GM21619 (cell line): ENCODE results near the gene ATP6V0E1.
"Not testable (repeated sequence)": the region's sequence is repeated elsewhere in the genome, so short reads cannot be mapped to it uniquely, and the experiment has no call there.

Experiments
- ATAC-seq: cut with Tn5 transposase; IDR thresholded peaks from one replicate; pipeline ENCODE4 v1.9.1; 2021; ENCODE audit not compliant: unreplicated experiment

Gene ATP6V0E1

DNA sequence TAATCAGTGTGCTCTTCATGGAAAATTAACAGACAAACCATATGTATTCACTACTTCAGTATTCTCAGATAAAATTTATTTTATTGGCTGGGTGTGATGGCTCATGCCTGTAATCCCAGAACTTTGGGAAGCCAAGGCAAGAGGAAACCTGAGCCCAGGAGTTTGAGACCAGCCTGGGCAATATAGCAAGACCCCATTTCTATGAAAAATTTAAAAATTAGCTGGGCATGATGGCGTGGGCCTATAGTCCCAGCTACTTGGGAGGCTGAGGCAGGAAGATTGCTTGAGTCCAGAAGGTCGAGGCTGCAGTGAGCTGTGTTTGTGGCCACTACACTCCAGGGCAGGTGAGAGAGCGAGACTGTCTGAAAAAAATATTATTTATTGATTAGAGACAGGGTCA lies 49.2 kb downstream of the ATP6V0E1 start:
- ATAC-seq = no peak

DNA sequence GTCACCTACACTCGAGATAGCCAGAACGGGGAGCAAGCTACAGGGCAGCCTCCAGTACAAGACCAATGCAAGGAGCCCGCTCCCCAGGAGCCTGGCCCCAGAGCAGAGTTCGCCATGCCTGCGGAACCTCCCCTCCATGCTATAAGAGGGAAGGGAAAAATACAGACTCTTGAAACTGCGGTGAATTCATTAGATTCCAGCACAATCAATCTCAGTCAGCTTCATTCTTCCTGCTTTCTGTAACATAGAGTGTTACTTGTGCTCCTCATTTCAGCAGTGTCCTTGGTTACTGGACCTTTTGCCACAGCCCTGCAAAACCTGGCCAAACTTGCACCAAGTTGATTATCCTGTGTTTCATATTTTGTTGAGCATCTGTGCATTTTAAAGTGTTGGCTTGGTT lies 50.4 kb downstream of the ATP6V0E1 start:
- ATAC-seq = no peak

DNA sequence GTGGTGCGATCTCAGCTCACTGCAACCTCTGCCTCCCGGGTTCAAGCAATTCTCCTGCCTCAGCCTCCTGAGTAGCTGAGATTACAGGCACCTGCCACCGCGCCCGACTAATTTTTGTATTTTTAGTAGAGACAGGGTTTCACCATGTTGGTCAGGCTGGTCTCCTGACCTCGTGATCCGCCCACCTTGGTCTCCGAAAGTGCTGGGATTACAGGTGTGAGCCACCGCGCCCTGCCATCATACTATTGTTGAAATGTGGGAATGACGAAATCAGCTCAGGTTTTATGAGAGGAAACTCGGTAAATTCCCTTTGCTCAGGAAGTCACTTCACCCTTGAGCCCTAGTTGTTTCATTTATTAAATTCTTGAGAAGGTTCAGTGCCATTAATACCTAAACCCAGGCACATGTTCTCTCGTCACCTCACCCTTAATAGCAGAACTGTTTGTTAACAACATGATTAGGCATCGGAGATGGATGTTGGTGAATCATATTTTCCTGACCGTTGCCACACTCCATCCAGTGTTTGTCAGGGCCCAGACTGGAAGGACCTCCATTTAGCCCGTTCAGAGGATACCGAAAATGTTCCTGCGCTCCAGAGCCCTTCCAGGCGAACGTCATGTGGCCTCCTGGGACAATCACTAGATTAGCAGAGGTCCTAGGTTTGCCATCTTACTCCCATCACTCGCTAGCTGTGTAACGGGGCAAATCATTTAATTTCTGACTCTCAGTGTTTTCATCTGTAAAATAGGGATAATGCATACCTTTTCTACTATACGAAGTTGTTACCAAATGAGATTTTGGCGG lies 52.5 kb downstream of the ATP6V0E1 start:
- peak; percentile 62 for ATAC-seq

DNA sequence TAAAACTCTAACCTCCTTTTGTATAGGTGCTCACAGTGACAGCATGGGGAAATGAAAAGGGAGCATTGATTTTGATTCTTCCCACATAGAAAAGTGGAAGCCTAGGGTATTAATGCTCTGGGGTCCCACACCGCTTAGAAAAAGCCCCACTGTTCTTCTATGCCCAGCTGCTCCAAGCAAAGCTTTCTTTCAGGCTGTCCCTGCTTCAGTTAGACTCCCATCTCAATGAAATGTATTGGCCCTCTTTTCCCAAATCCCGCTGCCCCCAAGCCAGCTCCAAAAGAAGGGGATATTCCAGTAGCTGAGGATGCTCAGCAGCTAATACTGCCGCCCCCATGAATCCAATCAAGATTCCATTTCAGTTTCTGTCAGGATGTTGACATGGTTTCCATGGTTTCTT lies 55.6 kb downstream of the ATP6V0E1 start:
- no peak for ATAC-seq

DNA sequence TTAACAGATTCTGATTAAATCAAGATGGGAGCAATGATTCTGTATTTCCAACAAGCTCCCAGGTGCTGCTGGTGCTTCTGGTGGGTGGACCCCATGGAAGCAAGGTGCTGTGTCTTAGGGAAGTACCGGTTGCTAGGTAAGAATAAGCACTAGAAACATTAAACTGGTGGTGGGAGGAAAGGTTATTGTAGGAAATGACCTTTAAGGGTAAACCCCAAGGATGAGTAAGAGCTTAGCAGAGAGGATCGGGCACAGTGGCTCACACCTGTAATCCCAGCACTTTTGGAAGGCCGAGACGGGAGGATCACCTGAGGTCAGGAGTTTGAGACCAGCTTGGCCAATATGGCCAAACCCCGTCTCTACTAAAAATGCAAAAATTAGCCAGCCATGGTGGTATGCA lies 56.4 kb downstream of the ATP6V0E1 start:
- no peak for ATAC-seq

DNA sequence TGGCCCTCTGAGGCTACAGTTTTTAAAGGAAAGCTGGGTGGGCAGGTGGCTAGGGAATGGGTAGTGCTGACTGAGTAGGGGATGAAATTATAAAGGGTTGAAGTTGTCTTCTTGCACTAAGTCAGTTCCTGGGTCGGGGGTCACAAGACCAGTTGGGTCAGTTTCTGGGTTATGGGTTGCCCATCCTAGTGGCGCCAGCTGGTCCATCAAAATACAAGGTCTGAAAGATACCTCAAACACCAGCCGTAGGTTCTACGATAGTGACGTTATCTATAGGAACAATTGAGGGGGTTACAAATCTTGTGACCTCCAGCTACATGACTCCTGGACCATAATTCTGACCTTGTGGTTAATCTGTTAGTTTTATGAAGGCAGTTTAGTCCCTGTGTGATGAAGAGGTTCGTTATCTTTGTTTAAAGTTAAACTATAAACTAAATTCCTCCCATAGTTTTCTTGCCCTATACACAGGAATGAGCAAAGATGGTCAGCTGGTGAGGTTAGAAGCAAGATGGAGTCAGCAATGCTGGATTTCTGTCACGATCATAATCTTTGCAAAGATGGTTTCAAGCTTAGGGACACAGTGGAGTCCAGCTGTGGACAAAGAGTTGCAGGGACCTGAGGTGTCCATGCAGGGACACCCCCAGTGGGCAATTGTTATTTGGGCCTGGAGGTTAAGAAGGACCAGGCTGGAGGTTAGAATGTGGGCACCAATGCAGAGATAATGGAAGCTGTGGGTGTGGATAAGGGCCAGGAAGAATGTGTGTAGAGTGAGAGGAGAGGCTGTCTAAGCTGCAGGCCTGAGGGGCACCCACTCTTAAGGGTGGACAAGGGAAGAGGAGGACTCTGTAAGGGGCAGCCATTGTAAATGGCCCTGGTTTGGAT lies 58.6 kb downstream of the ATP6V0E1 start:
- ATAC-seq = no peak

DNA sequence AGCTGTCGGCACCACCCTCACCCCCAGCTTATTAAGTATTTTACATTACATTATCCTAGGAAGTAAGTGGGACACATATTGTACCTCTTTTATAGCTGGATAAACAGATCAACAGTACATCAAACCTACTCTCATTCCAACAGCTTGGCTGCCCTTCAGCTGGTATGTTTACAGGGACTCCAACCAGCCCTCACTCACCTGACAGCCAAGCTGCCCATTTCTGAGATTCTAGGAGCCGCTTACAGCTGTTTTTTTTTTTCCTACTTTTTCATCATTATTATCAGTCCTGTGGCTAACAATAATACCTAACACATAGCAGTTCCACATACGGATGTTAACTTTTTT lies 59.2 kb downstream of the ATP6V0E1 start:
- no peak for ATAC-seq

DNA sequence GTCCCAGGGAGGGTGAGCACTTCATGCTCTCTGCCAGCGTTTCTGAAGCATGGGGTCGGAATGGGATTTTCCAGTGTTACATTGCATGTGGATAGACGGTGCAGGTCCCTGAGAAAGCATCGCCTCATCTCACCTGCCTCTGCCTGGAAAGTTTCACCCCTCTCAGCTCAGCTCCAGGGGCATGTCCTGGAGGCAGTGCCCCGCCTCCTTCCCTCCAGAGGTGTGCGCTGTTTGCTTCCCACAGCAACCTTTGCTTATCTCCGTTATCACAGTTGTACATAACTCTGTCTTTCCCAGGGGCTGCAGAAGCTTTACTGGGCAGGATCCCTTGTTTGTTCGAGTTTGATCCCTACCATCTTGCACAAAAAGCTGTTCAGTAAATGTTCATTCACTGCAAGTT lies 61.9 kb downstream of the ATP6V0E1 start:
- ATAC-seq = no peak

DNA sequence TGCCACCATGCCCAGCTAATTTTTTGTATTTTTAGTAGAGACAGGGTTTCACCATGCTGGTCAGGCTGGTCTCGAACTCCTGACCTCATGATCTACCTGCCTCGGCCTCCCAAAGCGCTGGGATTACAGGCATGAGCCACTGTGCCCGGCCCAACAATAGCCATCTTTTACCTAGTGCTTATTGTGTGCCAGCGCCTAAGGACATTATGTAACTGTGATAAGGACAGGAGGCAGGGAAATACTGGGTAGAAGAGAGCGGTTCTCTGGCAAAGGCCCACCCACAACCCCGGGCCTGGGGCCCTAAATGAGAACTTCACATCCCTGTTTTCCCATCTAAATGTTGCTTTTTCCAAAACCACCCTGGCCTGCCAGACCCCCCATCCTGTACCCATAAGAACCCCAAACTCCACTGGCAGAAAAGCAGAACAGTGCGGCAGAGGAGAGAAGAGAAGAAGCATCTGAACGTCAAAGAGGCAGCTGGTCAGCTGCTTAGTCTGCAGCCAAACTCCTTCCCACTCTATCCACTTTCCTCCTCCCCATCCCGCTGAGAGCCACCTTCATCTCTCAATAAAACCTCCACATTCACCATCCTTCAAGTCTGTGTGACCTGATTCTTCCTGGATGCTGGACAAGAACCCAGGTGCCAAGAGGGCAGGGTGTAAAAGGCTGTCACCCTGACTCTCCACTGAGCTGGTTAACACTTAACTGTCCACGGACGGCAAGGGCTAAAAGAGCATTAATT lies 63.7 kb downstream of the ATP6V0E1 start:
- not testable (repeated sequence) for ATAC-seq

DNA sequence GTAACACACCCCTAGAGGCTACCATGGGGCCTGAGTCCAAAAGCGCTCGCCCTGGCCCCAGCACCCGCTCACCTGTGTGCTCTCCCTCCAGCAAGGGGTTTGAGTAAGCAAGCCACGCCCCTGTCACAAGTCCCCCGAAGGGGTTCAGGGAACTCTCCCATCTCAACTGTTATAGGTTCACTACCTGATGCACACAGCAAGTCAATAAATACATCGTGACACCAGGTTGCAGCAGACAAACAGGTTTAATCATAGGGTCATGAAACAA lies 64.2 kb downstream of the ATP6V0E1 start:
- ATAC-seq = no peak

DNA sequence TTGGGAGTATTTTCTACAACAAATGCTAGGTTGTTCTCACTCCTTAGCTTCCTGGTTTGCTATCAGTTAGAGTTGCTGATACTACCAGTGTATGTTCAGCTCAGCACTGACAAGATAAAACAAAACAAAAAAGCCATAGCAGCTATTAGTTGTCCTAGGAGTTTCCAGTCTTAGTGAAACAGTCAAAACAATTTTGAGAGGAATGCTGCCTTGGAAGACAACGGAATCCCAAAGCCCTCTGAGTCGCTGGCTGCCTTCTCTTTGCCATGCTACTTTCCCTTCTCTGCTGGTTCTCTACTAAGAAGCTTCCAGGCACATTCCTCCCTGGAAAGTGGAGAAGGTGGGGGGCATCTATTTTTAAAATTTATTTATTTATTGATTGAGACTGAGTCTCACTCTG lies 67.2 kb downstream of the ATP6V0E1 start:
- no peak for ATAC-seq

DNA sequence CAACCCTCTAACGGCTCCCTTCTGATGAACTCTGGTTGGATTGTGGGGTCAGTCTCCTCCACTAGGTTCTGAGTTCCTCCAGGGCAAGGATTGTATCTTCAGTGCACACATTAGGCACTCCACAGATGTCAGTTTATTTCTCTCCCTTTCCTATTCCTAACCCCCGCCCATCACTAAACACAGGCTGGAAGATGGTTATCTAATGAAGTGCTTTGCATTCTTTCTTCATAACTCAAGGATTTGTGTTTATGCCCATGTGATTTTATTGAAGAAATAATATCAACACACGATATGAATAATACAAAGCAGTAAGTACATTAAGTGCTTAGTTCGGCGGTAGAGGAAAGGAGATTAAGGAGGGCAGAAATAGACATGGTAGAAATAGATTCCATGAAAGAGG lies 68.2 kb downstream of the ATP6V0E1 start:
- ATAC-seq = no peak

DNA sequence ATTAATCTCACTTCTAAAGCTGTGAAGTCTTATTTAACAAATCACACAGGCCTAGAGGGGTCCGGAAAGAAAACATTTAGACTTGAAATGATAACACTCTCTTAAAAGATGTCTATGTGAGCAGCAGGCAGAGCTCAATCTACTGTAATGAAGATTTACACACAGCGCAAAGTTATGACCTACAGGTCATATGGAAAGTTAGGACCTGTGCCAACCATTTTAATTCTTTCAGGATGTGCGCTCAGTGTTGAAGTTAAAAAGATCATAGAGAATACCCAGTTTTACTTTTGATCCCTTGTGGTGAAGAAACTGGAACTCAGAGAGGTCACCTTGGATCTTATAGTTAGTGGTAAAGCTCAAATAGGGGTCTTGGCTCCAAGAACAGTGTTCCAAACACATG lies 69.5 kb downstream of the ATP6V0E1 start:
- no peak for ATAC-seq

DNA sequence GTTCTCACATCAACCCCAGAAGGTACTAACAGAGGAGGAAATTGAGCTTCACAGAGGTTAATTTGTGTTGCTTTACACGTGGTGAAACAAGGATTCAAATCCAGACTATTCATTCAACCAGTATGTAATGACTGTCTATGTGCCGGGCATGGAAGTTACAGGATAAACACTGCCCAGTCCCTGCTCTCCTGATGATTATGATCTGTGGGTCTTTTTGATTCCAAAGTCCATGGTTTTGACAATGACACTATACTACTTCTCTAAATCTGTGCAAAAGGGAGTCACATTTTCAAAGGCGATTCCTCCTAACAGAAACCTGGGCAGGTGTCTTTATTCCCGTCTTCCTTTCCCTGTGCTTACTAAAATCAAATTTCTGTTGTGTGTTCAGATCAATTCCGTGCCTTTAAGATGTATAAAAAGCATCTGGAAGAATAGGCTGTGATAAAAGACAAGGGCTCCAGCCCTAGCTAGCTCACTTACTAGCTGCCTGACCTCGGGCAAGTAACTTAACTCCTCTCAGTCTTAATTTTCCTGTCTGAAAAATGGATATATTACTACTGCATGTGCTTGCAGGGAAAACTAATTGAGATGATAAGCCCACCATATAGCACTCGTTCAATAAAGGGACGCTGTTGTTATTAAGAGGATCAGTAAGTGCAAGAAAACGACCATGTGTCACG lies 71.6 kb downstream of the ATP6V0E1 start:
- ATAC-seq = no peak

DNA sequence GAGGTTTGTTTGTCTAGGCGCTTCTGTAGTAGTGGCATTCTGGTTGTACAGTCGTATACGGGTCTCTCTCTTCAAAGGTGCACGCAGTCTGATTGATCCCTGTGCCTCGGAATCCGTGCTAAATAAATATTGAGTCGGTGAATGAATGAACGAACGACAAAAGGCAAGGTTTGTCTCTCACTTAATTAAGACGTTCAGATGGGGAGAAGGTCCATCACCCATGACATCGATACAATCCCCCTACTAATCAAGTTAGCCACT lies 72.1 kb downstream of the ATP6V0E1 start:
- ATAC-seq = no peak

DNA sequence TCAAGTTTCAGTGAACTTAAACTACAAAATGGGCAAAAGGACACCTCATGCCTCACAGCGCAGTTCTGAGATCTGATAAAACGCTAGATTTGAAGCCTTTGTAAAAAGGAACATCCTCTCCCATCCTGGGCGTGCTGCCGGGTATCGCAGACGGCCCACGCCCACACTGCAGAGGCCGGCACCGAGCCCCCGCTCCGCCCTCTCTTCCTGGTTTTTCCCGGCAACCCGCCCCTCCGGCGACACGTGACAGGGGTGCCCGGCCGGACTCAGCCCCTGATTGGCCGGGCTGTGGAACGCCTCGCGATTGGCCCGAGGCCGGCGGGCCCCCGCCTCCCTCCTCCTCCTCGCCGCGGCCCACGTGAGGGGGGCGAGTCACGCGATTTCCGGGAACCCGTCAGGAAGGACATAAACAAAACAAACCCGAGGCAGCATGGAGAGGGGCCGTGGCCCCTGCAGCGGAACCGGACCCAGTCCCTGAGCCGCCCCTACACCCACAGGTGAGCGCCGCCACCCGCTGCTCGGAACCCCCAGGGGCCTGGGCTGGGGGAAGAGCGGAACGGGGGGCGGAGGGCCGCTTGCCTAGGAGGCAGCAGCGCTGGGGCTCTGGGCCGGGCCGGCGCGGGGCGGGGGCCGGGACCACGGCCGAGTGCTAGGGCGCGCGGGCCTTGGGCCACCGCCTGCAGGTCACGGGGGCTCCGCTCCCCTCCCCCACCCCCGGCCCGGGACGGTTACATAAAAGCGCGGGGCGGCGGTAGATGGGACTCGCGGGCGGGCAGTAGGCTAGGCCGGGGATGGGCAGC lies 72.6 kb downstream of the ATP6V0E1 start, which contains the start of gene CREBRF:
TSS of gene CREBRF (plus strand) at position 370 of the 800 bp plus-strand sequence. CDS start 24,424 bp downstream, outside the sequence.
- peak; percentile 67 for ATAC-seq

DNA sequence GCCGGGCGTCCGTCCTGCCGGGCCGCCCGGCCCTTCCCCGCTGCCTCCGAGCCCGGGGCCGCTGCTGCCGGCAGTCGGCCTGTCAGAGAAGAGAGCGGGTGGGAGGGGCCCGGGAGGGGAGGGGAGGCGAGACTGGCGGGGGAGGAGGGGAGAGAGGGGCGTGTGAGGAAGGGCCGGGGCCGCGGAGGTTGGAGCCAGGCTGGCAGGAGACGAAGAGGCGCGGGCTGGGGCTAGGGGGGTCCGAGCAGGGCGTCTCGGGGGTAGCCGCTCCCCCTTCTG lies 73.2 kb downstream of the ATP6V0E1 start:
- peak; percentile 24 for ATAC-seq

DNA sequence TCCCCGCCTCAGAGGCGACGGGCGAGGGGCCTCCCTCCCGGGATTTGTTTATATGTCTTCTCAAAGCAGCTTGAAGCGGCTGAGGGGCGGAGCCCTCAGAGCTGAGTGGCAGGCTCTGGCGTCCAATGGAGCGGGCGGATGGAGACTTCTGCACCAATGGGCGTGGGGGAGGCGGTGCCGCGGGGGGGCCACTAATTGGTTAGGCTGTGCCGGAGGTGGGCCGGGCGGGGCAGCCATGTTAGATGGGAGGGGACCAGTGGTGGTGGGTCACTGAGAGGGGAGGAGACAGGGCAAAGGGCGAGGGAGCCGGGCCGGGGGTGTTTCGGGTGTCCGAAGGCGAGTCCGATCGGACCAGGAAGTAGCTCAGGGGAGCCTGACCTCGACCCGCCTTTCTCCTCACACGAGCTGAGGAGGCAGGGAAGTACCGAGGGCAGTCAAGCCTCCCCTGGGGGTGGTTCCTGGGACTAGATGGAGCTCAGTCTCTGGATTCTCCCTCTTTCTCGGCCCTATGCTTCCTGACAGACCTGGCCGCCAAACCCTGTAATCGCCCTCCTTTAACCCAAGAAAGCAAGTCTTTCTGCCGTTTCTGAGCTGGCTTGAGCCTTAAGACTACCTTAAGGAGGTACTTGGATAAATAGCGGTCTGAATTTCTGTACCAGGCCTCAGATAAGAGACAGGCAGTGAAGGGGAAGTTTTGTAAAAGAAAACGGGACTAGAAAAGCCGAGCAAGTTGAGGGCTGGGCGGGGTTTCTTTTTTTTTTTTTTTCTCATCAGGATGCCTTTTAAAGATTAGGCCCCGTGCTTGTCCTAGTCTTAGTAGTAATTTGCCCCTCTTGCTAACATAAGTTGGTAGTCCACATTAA lies 73.7 kb downstream of the ATP6V0E1 start:
- peak; percentile 76 for ATAC-seq

DNA sequence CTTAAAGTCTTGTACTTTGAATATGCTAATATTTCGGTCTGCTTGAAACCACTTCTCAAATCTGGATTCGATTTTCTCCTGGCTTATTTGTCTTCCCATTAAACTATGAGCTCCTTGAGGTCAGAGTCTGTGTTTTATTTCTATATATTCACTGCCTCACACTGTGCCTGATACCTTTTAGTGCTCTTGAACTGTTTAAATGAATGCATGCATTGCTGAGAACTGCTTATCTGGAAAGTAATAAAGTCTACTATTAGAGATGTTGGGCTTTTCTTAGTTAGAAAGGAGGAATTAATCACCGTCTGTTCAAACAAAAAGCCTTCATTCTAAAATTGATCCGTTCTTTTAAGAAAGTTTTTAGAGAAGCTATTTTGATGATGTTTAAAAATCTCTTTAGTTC lies 78.6 kb downstream of the ATP6V0E1 start:
- no peak for ATAC-seq

DNA sequence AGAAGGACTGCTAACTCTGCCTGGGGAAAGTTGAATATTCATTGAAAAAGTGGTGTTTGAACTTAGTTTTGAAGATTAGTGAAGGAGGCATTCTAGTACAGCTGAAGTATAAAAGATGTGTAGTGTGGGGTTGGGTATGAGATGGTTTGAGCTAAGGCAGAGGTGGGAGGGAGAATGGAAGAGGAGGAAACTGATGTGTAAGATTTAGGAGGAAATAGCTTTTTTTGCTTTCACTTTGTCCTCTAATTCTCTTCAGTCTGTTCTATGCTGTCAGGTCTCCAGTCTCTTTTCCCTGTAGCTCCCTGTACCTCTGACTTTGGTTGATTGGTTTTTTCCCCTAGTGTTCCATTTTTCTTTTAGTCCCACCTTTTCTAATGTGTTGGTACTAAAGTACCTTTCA lies 81.6 kb downstream of the ATP6V0E1 start:
- ATAC-seq = peak; percentile 71
